Posterior cingulate gyrus (tissue), 11 donors: ENCODE data around the gene USP3.

Source experiments
- DNase-seq, 10 donors: peaks; one replicate each; pipeline versions ENCODE4 v3.0.0 to v3.0.0-alpha.2; 2020 to 2021; ENCODE audit warnings: mixed read lengths in 3 of 10
- intact Hi-C: fragments of 100-400 bp; cut with DNase I; formaldehyde crosslinking; loops from one replicate; pipeline ENCODE4 v1.15.1; 2023

USP3 gene

GRCh38 chr15:63504247-63504978 is at the start of gene USP3:
Gene USP3, plus strand, starts transcription at chr15:63504593. Its CDS starts 147 bp downstream, at chr15:63504740.
- intact Hi-C loops: no loop called here
- DNase-seq: peak; percentile 84 to 98 (median 89)

- intact Hi-C loops: no loop called here
- no peak for DNase-seq
These were observed 48.1 kb upstream of the USP3 start for GRCh38 chr15:63456258-63456657.

GRCh38 chr15:63457379-63457778 is 47.0 kb upstream of the USP3 start:
- intact Hi-C loops: no loop called here
- no peak for DNase-seq

- intact Hi-C loops: no loop called here
- no peak for DNase-seq
These were observed 46.4 kb upstream of the USP3 start for GRCh38 chr15:63458026-63458425.

- intact Hi-C loops: no loop called here
- no peak for DNase-seq
These were observed 45.5 kb upstream of the USP3 start for GRCh38 chr15:63458794-63459395.

GRCh38 chr15:63460210-63461155 is 43.9 kb upstream of the USP3 start:
- intact Hi-C loops: loop anchor here (5.0 kb wide), 1 partner anchor 173 kb away; no protein-coding TSS in a partner anchor
- DNase-seq: no peak

GRCh38 chr15:63461230-63461985 is 43.0 kb upstream of the USP3 start:
- intact Hi-C loops: loop anchor here (5.0 kb wide), 1 partner anchor 174 kb away; no protein-coding TSS in a partner anchor

GRCh38 chr15:63462088-63462487 is 42.3 kb upstream of the USP3 start:
- DNase-seq: no peak
- intact Hi-C loops: loop anchor here (5.0 kb wide), 1 partner anchor 175 kb away; no protein-coding TSS in a partner anchor

More at GRCh38 chr15:63461230-63461985, 43.0 kb upstream of the USP3 start:
- DNase-seq: peak in 9 of 10 donors; percentile 40 to 91 (median 63)

- peak in 3 of 10 donors; percentile 22 to 84 (median 26) for DNase-seq
- intact Hi-C loops: loop anchor here (5.0 kb wide), 1 partner anchor 176 kb away; no protein-coding TSS in a partner anchor
These were observed 41.4 kb upstream of the USP3 start for GRCh38 chr15:63463036-63463435.

- peak in 1 of 10 donors; percentile 30 for DNase-seq
- intact Hi-C loops: loop anchor here (5.0 kb wide), 1 partner anchor 176 kb away; no protein-coding TSS in a partner anchor
These were observed 40.6 kb upstream of the USP3 start for GRCh38 chr15:63463793-63464192.

GRCh38 chr15:63465104-63465503 is 39.3 kb upstream of the USP3 start:
- intact Hi-C loops: loop anchor here (5.0 kb wide), 1 partner anchor 132 kb away; the partner anchor contains the start of gene FBXL22
- DNase-seq: no peak

- intact Hi-C loops: loop anchor here (5.0 kb wide), 1 partner anchor 131 kb away; the partner anchor contains the start of gene FBXL22
- peak in 2 of 10 donors; percentile 13 to 17 for DNase-seq
These were observed 37.8 kb upstream of the USP3 start for GRCh38 chr15:63466378-63467192.

GRCh38 chr15:63469190-63469589 is 35.2 kb upstream of the USP3 start:
- intact Hi-C loops: loop anchor here (5.0 kb wide), 1 partner anchor 128 kb away; the partner anchor contains the start of gene FBXL22
- DNase-seq: no peak

- intact Hi-C loops: loop anchor here (5.0 kb wide), 1 partner anchor 127 kb away; the partner anchor contains the start of gene FBXL22
- DNase-seq: no peak
These were observed 34.4 kb upstream of the USP3 start for GRCh38 chr15:63469984-63470383.

- intact Hi-C loops: no loop called here
- DNase-seq: no peak
These were observed 31.2 kb upstream of the USP3 start for GRCh38 chr15:63473007-63473748.

GRCh38 chr15:63473749-63473998 is 30.7 kb upstream of the USP3 start:
- intact Hi-C loops: no loop called here

GRCh38 chr15:63473999-63474809 is 30.2 kb upstream of the USP3 start:
- DNase-seq: no peak

More at GRCh38 chr15:63473749-63473998, 30.7 kb upstream of the USP3 start:
- DNase-seq: no peak

More at GRCh38 chr15:63473999-63474809, 30.2 kb upstream of the USP3 start:
- intact Hi-C loops: no loop called here
